OCI-LY1 (cell line): Measurements from ENCODE around the gene TMC4.

Experiments
- EZH2 ChIP-seq: fragments of 200-600 bp; sonication (generic), shearing (Covaris generic); IDR thresholded peaks from 2 replicates; pipeline ENCODE4 v1.8.0; 2017; ENCODE audit warnings: borderline replicate concordance, mixed run types, mild to moderate bottlenecking, antibody characterized with exemption, low read length, moderate library complexity, mixed read lengths
- TF ChIP-seq, protein P1 (sequence below): fragments of 200-600 bp; sonication (generic), shearing (Covaris generic); IDR thresholded peaks from 2 replicates; pipeline ENCODE4 v1.5.1; 2017; ENCODE audit warnings: mild to moderate bottlenecking, antibody characterized with exemption, low read length, moderate library complexity, mixed read lengths

GRCh38 chr19:54156953-54157352 lies 16.0 kb downstream of the TMC4 start:
- TF ChIP-seq, protein P1, sequence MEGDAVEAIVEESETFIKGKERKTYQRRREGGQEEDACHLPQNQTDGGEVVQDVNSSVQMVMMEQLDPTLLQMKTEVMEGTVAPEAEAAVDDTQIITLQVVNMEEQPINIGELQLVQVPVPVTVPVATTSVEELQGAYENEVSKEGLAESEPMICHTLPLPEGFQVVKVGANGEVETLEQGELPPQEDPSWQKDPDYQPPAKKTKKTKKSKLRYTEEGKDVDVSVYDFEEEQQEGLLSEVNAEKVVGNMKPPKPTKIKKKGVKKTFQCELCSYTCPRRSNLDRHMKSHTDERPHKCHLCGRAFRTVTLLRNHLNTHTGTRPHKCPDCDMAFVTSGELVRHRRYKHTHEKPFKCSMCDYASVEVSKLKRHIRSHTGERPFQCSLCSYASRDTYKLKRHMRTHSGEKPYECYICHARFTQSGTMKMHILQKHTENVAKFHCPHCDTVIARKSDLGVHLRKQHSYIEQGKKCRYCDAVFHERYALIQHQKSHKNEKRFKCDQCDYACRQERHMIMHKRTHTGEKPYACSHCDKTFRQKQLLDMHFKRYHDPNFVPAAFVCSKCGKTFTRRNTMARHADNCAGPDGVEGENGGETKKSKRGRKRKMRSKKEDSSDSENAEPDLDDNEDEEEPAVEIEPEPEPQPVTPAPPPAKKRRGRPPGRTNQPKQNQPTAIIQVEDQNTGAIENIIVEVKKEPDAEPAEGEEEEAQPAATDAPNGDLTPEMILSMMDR = no peak
- no peak for TF ChIP-seq EZH2
